ENCODE data around the gene ZRANB3. TPM values are rescaled to one million over a fixed set of nuclear protein-coding genes. Genes with fewer than 3 reads are reported as not detected.

Gene ZRANB3
- total RNA-seq, 4 donors from 2014 or later = 2.8 to 6.9 (median 6.0) TPM

DNA sequence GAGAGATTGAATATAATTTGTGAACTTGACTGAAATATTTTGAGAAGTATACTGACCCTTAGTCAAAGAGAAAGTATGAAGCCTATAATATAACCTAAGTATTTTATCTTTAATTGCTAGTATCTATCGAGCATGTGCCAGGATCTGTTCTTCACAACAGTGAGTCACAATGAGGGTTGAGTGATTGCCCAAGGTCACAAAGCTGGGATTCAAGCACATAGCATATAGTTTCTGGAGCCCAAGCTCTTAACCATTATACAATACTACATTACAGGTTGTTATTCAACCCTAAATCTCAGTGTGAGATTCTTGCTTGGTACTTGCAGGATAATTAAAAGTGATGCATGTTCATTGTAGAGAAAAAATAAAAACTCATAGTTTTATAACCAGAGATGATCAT lies 381.8 kb downstream of the ZRANB3 start:
- Histone ChIP-seq H3K4me3 (no peak overlapping the region), H3K36me3 (peaks cover 39% of the 10 kb centered on the region), H3K9me3 (no peaks in the 10 kb centered on the region), H3K4me1 (peaks cover 4% of the 10 kb centered on the region), H3K27me3 (no peaks in the 10 kb centered on the region), H3K27ac (no peak overlapping the region)
- 46% methylated on average over 1 of the region's 1 CpG for WGBS
- TF ChIP-seq POLR2AphosphoS5 (IDR thresholded peaks at IDR 0.05) = no peak
- no peak for TF ChIP-seq EP300 (IDR thresholded peaks at IDR 0.05)
- no peak for TF ChIP-seq POLR2A (IDR thresholded peaks at IDR 0.05)
- no peak for TF ChIP-seq CTCF (IDR thresholded peaks at IDR 0.05)
- no peak for DNase-seq (ENCODE audit: low spot score in 2 of 2)

DNA sequence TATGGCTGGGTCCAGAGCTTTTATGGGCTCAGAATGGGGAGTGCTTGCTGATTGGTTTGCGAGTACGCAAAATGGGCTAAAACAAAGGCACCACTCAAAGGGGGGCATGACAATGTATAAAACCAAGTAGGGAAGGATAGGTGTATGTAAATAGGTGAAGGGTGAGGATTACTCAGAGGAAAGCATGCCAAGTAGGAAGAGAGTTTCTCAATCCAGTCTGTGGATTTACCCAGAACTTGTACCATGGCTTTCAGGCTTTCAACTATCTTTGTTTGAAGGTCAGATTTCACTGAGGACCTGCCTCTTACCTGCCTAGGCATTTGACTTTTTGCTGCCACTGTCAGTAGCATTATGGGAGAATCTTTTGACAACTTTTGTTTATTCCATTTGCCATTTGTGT lies 386.7 kb downstream of the ZRANB3 start:
- 100% methylated on average over 2 of the region's 2 CpGs for WGBS
- Histone ChIP-seq H3K9me3 (no peaks in the 10 kb centered on the region), H3K36me3 (peaks cover 28% of the 10 kb centered on the region), H3K4me1 (peaks cover 4% of the 10 kb centered on the region), H3K27me3 (no peaks in the 10 kb centered on the region), H3K4me3 (no peak overlapping the region), H3K27ac (no peak overlapping the region)
- TF ChIP-seq POLR2A (IDR thresholded peaks at IDR 0.05) (no peak), POLR2AphosphoS5 (IDR thresholded peaks at IDR 0.05) (no peak), CTCF (IDR thresholded peaks at IDR 0.05) (no peak), EP300 (IDR thresholded peaks at IDR 0.05) (no peak)
- no peak for DNase-seq (ENCODE audit: low spot score in 2 of 2)

GRCh38 chr2:135142323-135142722 lies 388.7 kb downstream of the ZRANB3 start:
- TF ChIP-seq POLR2AphosphoS5 (IDR thresholded peaks at IDR 0.05) = no peak
- no peak for TF ChIP-seq EP300 (IDR thresholded peaks at IDR 0.05)
- H3K27me3 ChIP-seq = no peaks in the 10 kb centered on the region
- H3K4me1 ChIP-seq = no peaks in the 10 kb centered on the region
- H3K27ac ChIP-seq = no peak overlapping the region
- no peaks in the 10 kb centered on the region for H3K9me3 ChIP-seq
- 100% methylated on average over 1 of the region's 1 CpG for WGBS
- DNase-seq (ENCODE audit: low spot score in 2 of 2) = no peak
- peaks cover 46% of the 10 kb centered on the region for H3K36me3 ChIP-seq
- H3K4me3 ChIP-seq = no peak overlapping the region

DNA sequence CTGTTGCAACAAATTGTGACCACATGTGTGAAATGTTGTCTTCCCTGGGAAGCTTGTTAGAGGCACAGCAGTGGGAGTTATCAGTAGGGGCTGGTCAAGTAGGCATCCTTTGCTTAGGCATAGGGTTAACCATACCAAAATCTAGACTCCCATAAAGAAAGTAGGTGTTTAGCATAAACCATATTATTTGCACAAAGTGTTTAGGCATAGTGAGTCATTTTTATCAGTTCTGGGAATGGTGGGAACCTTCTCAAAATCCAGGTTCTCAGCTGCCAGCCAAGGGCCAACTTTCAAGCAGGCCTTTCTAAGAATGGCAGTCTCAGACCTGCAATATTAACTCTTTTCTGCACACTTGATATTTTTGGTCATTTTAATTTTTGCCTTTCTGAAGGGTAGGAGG lies 390.4 kb downstream of the ZRANB3 start:
- H3K27ac ChIP-seq = no peak overlapping the region
- no peaks in the 10 kb centered on the region for H3K4me1 ChIP-seq
- peaks cover 62% of the 10 kb centered on the region for H3K36me3 ChIP-seq
- H3K4me3 ChIP-seq = no peak overlapping the region
- no peaks in the 10 kb centered on the region for H3K9me3 ChIP-seq
- H3K27me3 ChIP-seq = no peaks in the 10 kb centered on the region
- TF ChIP-seq EP300 (IDR thresholded peaks at IDR 0.05) (no peak), POLR2A (IDR thresholded peaks at IDR 0.05) (no peak), CTCF (IDR thresholded peaks at IDR 0.05) (no peak), POLR2AphosphoS5 (IDR thresholded peaks at IDR 0.05) (no peak)
- no peak for DNase-seq (ENCODE audit: low spot score in 2 of 2)

DNA sequence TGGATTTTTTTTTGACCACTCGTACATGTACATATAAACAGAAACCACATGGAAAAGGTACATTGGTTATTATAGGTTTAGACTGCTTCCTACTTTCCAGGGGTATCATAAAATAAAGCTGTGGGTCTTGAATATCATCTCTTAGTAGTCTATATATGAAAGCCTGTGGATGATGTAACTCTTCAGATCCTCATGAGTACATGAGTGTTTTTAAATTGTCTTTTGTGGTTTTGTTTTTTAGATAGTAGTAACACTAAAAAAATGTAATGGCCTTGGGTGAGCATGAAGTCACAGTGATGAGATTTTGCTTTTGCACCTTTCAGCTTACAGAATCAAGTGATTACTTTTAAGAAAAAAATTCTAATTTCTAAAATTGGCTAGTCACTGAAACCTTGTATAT lies 398.7 kb downstream of the ZRANB3 start:
- no peak overlapping the region for H3K4me3 ChIP-seq
- H3K9me3 ChIP-seq = no peaks in the 10 kb centered on the region
- no peaks in the 10 kb centered on the region for H3K4me1 ChIP-seq
- 96% methylated on average over 1 of the region's 1 CpG for WGBS
- H3K27me3 ChIP-seq = no peaks in the 10 kb centered on the region
- TF ChIP-seq EP300 (IDR thresholded peaks at IDR 0.05) (no peak), POLR2AphosphoS5 (IDR thresholded peaks at IDR 0.05) (no peak), POLR2A (IDR thresholded peaks at IDR 0.05) (no peak), CTCF (IDR thresholded peaks at IDR 0.05) (no peak)
- DNase-seq (ENCODE audit: low spot score in 2 of 2) = no peak
- no peak overlapping the region for H3K27ac ChIP-seq
- H3K36me3 ChIP-seq = peaks cover 92% of the 10 kb centered on the region

- H3K4me1 ChIP-seq = no peaks in the 10 kb centered on the region
- TF ChIP-seq POLR2AphosphoS5 (IDR thresholded peaks at IDR 0.05) (no peak), POLR2A (IDR thresholded peaks at IDR 0.05) (no peak), EP300 (IDR thresholded peaks at IDR 0.05) (no peak), CTCF (IDR thresholded peaks at IDR 0.05) (no peak)
- no peak overlapping the region for H3K27ac ChIP-seq
- no peak overlapping the region for H3K4me3 ChIP-seq
- H3K9me3 ChIP-seq = no peaks in the 10 kb centered on the region
- no peak for DNase-seq (ENCODE audit: low spot score in 2 of 2)
- 98% methylated on average over 2 of the region's 2 CpGs for WGBS
- H3K36me3 ChIP-seq = peaks cover 90% of the 10 kb centered on the region
- no peaks in the 10 kb centered on the region for H3K27me3 ChIP-seq
Observed at GRCh38 chr2:135130751-135131150, 400.3 kb downstream of the ZRANB3 start.

All from suprapubic skin (tissue), 4 donors.